HUDEP-2 (cell line): ENCODE data around the gene MYT1.
"Not testable (repeated sequence)": the region's sequence is repeated elsewhere in the genome, so short reads cannot be mapped to it uniquely, and the experiment has no call there.

ENCODE experiments used
- DNase-seq, 76 experiments: peaks; one replicate each; lab custom pipeline; 2025; ENCODE audit not compliant: unreplicated experiment in 76 of 76; lab: John Stamatoyannopoulos, UW

MYT1 gene

GRCh38 chr20:64164123-64164836, at the start of gene MYT1:
MYT1 (plus strand) TSS chr20:64164452; CDS start chr20:64198862, 34,410 bp downstream.
- no peak for DNase-seq

- no peak for DNase-seq
These were observed 48.9 kb upstream of the MYT1 start for GRCh38 chr20:64115171-64115911.

GRCh38 chr20:64116016-64116415, 48.2 kb upstream of the MYT1 start:
- DNase-seq = no peak

- no peak for DNase-seq
These were observed 47.5 kb upstream of the MYT1 start for GRCh38 chr20:64116541-64117431.

- not testable (repeated sequence) for DNase-seq
These were observed 46.8 kb upstream of the MYT1 start for GRCh38 chr20:64117432-64117777.

GRCh38 chr20:64119301-64119680, 45.0 kb upstream of the MYT1 start:
- no peak for DNase-seq

- no peak for DNase-seq
These were observed 44.4 kb upstream of the MYT1 start for GRCh38 chr20:64119681-64120341.

GRCh38 chr20:64121586-64121985, 42.7 kb upstream of the MYT1 start:
- no peak for DNase-seq

- DNase-seq = not testable (repeated sequence)
These were observed 41.3 kb upstream of the MYT1 start for GRCh38 chr20:64122927-64123326.

GRCh38 chr20:64123517-64123916, 40.7 kb upstream of the MYT1 start:
- not testable (repeated sequence) for DNase-seq

- no peak for DNase-seq
These were observed 35.0 kb upstream of the MYT1 start for GRCh38 chr20:64129146-64129782.

GRCh38 chr20:64130271-64130670, 34.0 kb upstream of the MYT1 start:
- DNase-seq = no peak

GRCh38 chr20:64130876-64131275, 33.4 kb upstream of the MYT1 start:
- no peak for DNase-seq

GRCh38 chr20:64131406-64131805, 32.8 kb upstream of the MYT1 start:
- peak in 39 of 76 experiments; percentile 3 to 54 (median 21) for DNase-seq

- no peak for DNase-seq
These were observed 30.3 kb upstream of the MYT1 start for GRCh38 chr20:64133951-64134407.

- DNase-seq = not testable (repeated sequence)
These were observed 29.5 kb upstream of the MYT1 start for GRCh38 chr20:64134744-64135143.

GRCh38 chr20:64136004-64136710, 28.1 kb upstream of the MYT1 start:
- DNase-seq = no peak

- DNase-seq = no peak
These were observed 26.6 kb upstream of the MYT1 start for GRCh38 chr20:64137598-64138031.

GRCh38 chr20:64138276-64138815, 25.9 kb upstream of the MYT1 start:
- DNase-seq = no peak
